ENCODE measurements around the gene RSBN1. TPM values are rescaled to one million over a fixed set of nuclear protein-coding genes. Genes with fewer than 3 reads are reported as not detected.
A peak's percentile ranks its signal among the peaks of the same experiment; 100 is the strongest.

The RSBN1 gene
- total RNA-seq, 1 experiment from 2014 or later: 8.4 TPM

- intact Hi-C loops (cut with micrococcal nuclease): no loop called here
- no peaks in the 10 kb centered on the region for H3K9me3 ChIP-seq (ENCODE audit: low read length)
- no peaks in the 10 kb centered on the region for H3K27me3 ChIP-seq (ENCODE audit: low read length)
- TF ChIP-seq CTCF (conservative IDR thresholded peaks at IDR 0.05; ENCODE audit: low read depth, low read length): no peak
- no peak for TF ChIP-seq EZH2phosphoT487 (IDR thresholded peaks at IDR 0.05; ENCODE audit: borderline replicate concordance, low read length)
- TF ChIP-seq EZH2 (IDR thresholded peaks at IDR 0.05; ENCODE audit: low read length, unreplicated experiment): no peak
- H3K4me3 ChIP-seq (ENCODE audit: low read length): no peak overlapping the region
- H3F3A ChIP-seq (ENCODE audit: low read length, unreplicated experiment): no peaks in the 10 kb centered on the region
- H4K20me1 ChIP-seq (ENCODE audit: low read length): peaks cover 21% of the 10 kb centered on the region
- no peaks in the 10 kb centered on the region for H3K36me3 ChIP-seq (ENCODE audit: low read depth, low read length)
- peaks cover 26% of the 10 kb centered on the region for H3K4me1 ChIP-seq (ENCODE audit: insufficient read depth, low read length)
- DNase-seq (peak; percentile 65), ATAC-seq (peak; percentile 79)
- H3K27ac ChIP-seq (ENCODE audit: low read length): no peak overlapping the region
- no peak overlapping the region for H3K9ac ChIP-seq (ENCODE audit: low read length)
- no peak overlapping the region for H2AFZ ChIP-seq (ENCODE audit: low read length)
- ChIA-PET CTCF (interaction anchor here (0.6 kb wide), 1 partner anchor 100 kb away, joined by 3 read pairs; no protein-coding TSS in a partner anchor), POLR2A (ENCODE audit: unreplicated experiment) (interaction anchor here (1.1 kb wide), 1 partner anchor 12 kb away, joined by 11 read pairs; no protein-coding TSS in a partner anchor)
- no peaks in the 10 kb centered on the region for H3K9me2 ChIP-seq (replicated peaks; ENCODE audit: low read length)
- peaks cover 98% of the 10 kb centered on the region for H3K79me2 ChIP-seq (ENCODE audit: low read length)
- peak overlapping the region; percentile 18; the same call in 1 of the 2 replicates for H3K4me2 ChIP-seq (ENCODE audit: low read length)
- BruUV-seq (replicated peaks): no TSS peak
Observed at GRCh38 chr1:113804421-113805255, 7.6 kb downstream of the RSBN1 start.

- H3K4me1 ChIP-seq (ENCODE audit: insufficient read depth, low read length): peaks cover 13% of the 10 kb centered on the region
- peaks cover 15% of the 10 kb centered on the region; the same call in 1 of the 2 replicates for H4K20me1 ChIP-seq (ENCODE audit: low read length)
- no TSS peak for BruUV-seq (replicated peaks)
- H3K79me2 ChIP-seq (ENCODE audit: low read length): peaks cover 98% of the 10 kb centered on the region
- intact Hi-C loops (cut with micrococcal nuclease): no loop called here
- no peaks in the 10 kb centered on the region for H3K27me3 ChIP-seq (ENCODE audit: low read length)
- H3F3A ChIP-seq (ENCODE audit: low read length, unreplicated experiment): no peaks in the 10 kb centered on the region
- no peak overlapping the region for H3K9ac ChIP-seq (ENCODE audit: low read length)
- no peak overlapping the region for H3K4me3 ChIP-seq (ENCODE audit: low read length)
- no peak for TF ChIP-seq CTCF (conservative IDR thresholded peaks at IDR 0.05; ENCODE audit: low read depth, low read length)
- TF ChIP-seq EZH2phosphoT487 (IDR thresholded peaks at IDR 0.05; ENCODE audit: borderline replicate concordance, low read length): no peak
- TF ChIP-seq EZH2 (IDR thresholded peaks at IDR 0.05; ENCODE audit: low read length, unreplicated experiment): no peak
- CTCF ChIA-PET: no interaction called here
- no peaks in the 10 kb centered on the region for H3K9me2 ChIP-seq (replicated peaks; ENCODE audit: low read length)
- no peaks in the 10 kb centered on the region; the same call in 1 of the 2 replicates for H3K36me3 ChIP-seq (ENCODE audit: low read depth, low read length)
- POLR2A ChIA-PET (ENCODE audit: unreplicated experiment): no interaction called here
- no peak overlapping the region for H3K27ac ChIP-seq (ENCODE audit: low read length)
- no peaks in the 10 kb centered on the region for H3K9me3 ChIP-seq (ENCODE audit: low read length)
- H3K4me2 ChIP-seq (ENCODE audit: low read length): no peak overlapping the region
- DNase-seq: no peak
- no peak for ATAC-seq
- H2AFZ ChIP-seq (ENCODE audit: low read length): no peak overlapping the region
Observed at GRCh38 chr1:113802367-113803007, 9.8 kb downstream of the RSBN1 start.

Data from PC-3 (cell line).